ENCODE measurements around the gene SLC6A12. TPM values are rescaled to one million over a fixed set of nuclear protein-coding genes. Genes with fewer than 3 reads are reported as not detected.
"Not testable (repeated sequence)": the region's sequence is repeated elsewhere in the genome, so short reads cannot be mapped to it uniquely, and the experiment has no call there.

SLC6A12 gene
- total RNA-seq, 1 donor from 2014 or later, result 3.4 TPM

DNA sequence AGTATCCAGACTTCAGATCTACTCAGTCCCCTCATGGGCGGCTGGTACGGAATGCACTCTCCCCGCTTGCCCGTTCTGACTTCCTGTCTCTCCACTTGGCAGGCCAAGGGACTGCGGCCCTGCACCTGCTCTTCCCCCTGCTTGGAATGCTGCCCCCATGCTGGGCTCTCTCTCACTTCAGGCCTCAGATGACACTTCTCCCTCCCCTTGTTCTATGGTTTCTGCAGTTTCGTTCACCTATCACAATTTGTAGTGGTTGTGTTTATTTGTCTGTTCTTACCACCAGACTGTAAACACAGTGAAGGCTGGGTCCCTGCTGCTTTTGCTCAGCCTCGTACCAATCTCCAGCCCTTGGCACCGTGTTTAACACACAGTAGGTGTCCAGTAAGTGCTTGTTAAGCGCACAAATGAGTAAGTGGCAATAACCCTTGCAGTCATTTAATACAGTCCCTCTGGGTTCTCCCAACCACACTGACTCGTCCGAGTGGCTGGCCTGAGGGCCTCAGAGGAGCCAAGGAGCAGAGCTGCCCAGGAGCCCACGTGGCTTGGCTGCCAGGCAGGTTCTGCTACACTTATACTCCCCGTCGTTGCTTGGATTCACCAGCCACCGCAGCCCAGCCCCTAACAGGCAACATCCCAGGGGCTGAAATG is 11.8 kb downstream of the SLC6A12 start:
- no peak for DNase-seq (ENCODE audit: low spot score)

- no peak for DNase-seq (ENCODE audit: low spot score)
These were observed 12.6 kb downstream of the SLC6A12 start for GRCh38 chr12:201361-201760.

GRCh38 chr12:198705-199104 is 15.3 kb downstream of the SLC6A12 start:
- DNase-seq (ENCODE audit: low spot score), result no peak

GRCh38 chr12:197911-198695 is 15.9 kb downstream of the SLC6A12 start:
- no peak for DNase-seq (ENCODE audit: low spot score)

- no peak for DNase-seq (ENCODE audit: low spot score)
These were observed 16.6 kb downstream of the SLC6A12 start for GRCh38 chr12:197347-197746.

DNA sequence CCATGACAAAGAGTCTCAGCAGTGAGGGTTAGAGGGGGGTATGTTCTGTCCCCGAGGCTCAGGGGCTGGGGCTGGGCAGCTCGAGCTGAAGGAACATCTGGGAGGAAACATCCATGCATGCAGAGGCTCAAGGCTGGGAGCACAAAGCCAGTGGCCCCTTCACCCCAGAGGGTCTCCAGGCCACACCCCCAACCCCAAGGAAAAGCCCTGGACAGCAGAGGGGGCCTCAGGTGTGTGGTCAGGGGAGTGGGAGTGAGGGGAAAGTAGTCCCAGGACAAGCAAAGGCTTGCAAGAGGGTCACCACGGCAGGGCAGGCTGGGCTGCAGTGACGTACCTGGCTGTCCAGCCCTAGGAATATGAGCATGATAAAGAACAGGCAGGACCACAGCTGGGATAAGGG is 17.5 kb downstream of the SLC6A12 start:
- DNase-seq (ENCODE audit: low spot score), result no peak

GRCh38 chr12:195951-196350 is 18.0 kb downstream of the SLC6A12 start:
- DNase-seq (ENCODE audit: low spot score), result no peak

- DNase-seq (ENCODE audit: low spot score), result no peak
These were observed 18.8 kb downstream of the SLC6A12 start for GRCh38 chr12:195156-195555.

DNA sequence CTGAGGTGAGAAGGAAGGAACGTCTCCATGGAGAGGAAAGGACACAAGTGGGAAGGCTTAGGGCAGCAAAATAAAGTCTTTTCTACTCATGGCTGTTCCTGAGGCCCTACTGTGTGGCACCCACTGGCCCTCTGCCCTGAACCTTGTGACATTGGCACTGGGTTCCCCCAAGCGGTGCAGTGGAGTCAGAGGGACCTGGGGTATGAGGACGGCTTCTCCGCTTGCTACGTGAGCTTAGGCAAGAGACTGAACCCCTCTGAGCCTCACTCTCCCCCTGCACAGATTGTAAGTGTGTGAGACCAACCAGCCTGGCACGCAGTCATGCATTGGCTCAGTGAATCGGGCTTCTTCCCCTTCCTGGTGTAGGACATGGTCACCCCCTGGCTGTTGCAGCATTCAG is 19.7 kb downstream of the SLC6A12 start:
- DNase-seq (ENCODE audit: low spot score), result no peak

DNA sequence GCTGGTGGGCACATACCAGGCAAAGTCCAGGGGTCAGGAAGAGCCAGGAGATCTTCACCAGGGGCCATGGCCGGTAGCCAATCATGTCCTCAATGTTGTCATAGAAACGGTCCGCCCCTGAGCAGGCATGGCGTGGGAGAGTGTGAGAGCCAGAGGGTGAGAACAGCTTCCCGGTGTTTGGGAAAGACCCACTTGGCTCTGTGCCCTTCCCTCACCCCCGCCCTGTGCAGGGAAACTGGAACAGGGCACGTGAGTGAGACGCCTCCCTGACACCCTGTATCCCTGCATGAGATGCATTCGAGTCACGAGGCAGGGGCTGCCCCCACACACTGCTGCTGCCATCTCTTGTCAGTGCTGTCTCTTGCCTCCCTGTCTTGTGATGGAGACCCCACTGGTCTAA is 20.7 kb downstream of the SLC6A12 start:
- DNase-seq (ENCODE audit: low spot score), result no peak

DNA sequence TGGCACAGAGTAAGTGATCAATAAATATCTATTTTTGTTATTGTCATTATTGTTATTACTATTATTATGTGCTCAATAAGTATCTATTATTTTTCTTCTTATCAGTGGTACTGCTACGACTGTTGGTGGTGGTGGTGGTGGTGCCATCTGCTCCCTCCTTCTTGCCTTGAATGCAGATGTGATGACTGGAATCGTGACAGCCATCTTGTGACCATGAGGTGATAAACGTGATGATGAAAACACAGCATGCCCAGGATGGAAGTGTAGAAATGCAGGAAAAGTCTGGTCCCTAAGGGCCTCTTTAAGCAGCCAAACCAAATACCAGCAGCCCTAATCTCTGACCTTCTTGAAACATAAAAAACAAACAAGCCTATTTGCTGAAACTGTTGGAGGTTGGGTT is 22.4 kb downstream of the SLC6A12 start:
- no peak for DNase-seq (ENCODE audit: low spot score)

- DNase-seq (ENCODE audit: low spot score), result no peak
These were observed 23.1 kb downstream of the SLC6A12 start for GRCh38 chr12:190881-191280.

DNA sequence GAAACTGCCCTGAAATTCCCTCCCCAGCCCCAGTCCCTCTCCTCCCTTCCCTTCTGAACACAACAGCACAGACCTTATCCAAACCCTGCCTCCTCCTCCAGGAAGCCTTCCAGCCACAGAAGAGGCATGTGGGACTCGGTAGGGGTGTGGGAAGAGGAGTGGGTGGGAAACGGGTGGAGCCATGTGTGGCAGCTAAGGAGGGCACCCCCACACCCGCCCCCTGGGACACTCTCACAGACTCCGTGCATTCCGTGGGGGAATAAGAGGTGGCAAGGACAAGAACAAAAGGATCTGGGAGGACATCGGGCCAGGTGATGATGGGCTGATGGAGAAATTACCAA is 24.4 kb downstream of the SLC6A12 start:
- DNase-seq (ENCODE audit: low spot score), result no peak

GRCh38 chr12:188910-189621 is 24.9 kb downstream of the SLC6A12 start:
- DNase-seq (ENCODE audit: low spot score), result no peak

DNA sequence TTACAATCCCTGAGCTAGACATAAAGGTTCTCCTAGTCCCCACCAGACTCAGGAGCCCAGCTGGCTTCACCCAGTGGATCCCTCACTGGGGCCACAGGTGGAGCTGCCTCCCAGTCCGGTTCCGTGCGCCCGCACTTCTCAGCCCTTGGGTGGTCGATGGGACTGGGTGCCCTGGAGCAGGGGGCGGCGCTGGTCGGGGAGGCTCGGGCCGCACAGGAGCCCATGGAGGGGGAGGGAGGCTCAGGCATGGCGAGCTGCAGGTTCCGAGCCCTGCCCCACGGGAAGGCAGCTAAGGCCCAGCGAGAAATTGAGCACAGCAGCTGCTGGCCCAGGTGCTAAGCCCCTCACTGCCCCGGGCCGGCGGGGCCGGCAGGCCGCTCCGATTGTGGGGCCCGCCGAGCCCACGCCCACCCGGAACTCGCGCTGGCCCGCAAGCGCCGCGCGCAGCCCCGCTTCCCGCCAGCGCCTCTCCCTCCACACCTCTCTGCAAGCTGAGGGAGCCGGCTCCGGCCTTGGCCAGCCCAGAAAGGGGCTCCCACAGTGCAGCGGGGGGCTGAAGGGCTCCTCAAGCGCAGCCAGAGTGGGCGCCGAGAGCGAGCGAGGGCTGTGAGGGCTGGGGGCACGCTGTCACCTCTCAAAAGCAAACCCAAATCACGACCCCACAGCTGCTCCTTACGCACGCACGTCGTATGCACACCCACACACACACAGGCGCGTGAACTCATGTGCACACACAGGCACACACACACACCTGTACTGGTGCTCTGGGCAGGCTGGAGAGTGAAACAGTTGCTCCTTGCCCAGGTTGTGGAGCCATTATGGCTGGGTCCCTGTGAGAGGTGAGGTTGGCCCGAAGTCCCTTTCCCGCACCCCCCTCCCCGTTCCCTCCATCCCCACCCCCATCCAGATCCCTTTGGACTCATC is 25.7 kb downstream of the SLC6A12 start:
- not testable (repeated sequence) for DNase-seq (ENCODE audit: low spot score)

DNA sequence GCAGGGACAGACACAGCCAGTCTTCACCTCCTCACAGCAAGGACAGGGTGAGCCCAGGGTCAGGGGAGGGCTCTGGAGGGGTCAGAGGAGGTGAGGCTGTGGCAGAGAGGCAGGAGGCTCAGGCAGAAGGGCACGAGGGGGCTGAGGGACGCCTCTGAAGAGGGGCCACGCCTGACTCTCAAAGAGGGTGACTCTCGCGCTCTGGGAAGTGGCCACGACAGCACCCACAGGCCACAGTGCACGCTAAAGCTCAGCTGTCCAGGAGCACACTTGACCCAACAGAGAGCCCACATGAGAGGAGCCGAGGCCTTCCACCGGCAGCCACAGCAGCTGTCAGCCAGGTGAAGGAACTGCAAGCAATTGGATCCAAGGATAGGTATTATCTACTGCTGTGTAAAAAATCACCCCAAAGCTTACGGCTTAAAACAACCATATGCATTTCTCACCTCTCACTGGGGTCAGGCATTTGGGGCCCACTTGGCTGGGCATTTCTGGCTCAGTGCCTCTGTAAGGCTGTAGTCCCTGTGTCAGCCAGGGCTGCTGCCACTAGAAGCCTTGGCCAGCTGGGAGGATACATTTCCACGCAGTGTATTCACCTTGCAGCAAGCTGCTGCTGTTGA is 27.8 kb downstream of the SLC6A12 start:
- no peak for DNase-seq (ENCODE audit: low spot score)

GRCh38 chr12:185576-185955 is 28.4 kb downstream of the SLC6A12 start:
- no peak for DNase-seq (ENCODE audit: low spot score)

- DNase-seq (ENCODE audit: low spot score), result no peak
These were observed 29.0 kb downstream of the SLC6A12 start for GRCh38 chr12:184811-185575.

DNA sequence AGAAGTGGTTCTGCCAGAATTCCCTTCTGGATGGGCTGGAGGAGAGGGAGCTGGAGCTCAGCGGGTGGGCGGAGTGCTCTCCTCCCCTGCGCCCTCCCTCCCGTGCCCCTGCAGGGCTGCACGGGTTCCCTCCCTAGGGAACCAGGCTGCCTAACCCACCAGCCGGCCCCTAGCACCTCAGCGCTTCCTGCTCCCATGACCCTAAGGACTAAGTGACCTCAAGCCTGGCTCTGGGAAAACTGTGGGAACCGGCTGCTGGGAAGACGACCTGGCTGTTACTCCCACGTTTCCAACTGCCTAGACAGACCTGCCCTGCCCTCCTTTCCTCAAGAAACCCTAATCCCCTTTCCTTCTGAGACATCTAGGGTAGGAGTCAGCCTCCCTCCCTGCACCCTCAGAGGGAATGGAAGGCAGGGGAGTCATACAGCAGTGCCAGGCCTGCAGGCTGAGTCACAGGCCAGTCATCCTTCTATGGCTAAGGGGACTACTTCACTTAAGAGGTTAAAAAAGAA is 31.5 kb downstream of the SLC6A12 start:
- no peak for DNase-seq (ENCODE audit: low spot score)

GRCh38 chr12:181921-182320 is 32.0 kb downstream of the SLC6A12 start:
- no peak for DNase-seq (ENCODE audit: low spot score)

All from mesenteric fat pad (tissue), 1 donor.